ENCODE data around the gene SH3GLB2. TPM values are rescaled to one million over a fixed set of nuclear protein-coding genes. Genes with fewer than 3 reads are reported as not detected.

Gene SH3GLB2
- total and polyA plus RNA-seq, 10 of the 15 experiments (the other 5 are each of a cell fraction or from before 2014, with no cell fraction given), result 0.21 to 61.3 (median 30.8) TPM

- H3K4me1 ChIP-seq (ENCODE audit: control insufficient read depth, insufficient read depth, low read length), result peaks cover 8% of the 10 kb centered on the region
- H3K79me2 ChIP-seq (ENCODE audit: control insufficient read depth, insufficient read depth, low read length), result peaks cover 13% of the 10 kb centered on the region
- ChIA-PET CTCF (interaction anchor here (1.0 to 1.6 kb wide), 5 partner anchors 8 to 102 kb away, joined by 3 to 5 read pairs (median 4); no protein-coding TSS in a partner anchor), RAD21 (ENCODE audit: unreplicated experiment) (no interaction called here), SMC1A (ENCODE audit: uncharacterized antibody, unreplicated experiment) (interaction anchor here (1.5 kb wide), 1 partner anchor 9 kb away, joined by 4 read pairs; no protein-coding TSS in a partner anchor), POLR2A (interaction anchor here (0.6 to 0.7 kb wide), 2 partner anchors 94 to 224 kb away, joined by 3 to 10 read pairs; no protein-coding TSS in a partner anchor)
- in situ Hi-C loops (cut with MboI) (no loop called here), intact Hi-C loops (cut with micrococcal nuclease; ENCODE audit: unreplicated experiment) (no loop called here)
- TF ChIP-seq EZH2 (IDR thresholded peaks at IDR 0.05; ENCODE audit: borderline replicate concordance, control insufficient read depth, low read depth, low read length), result no peak
- no peak for TF ChIP-seq CBX3 (IDR thresholded peaks at IDR 0.05; ENCODE audit: borderline replicate concordance, low read depth)
- no peak for TF ChIP-seq E2F8 (IDR thresholded peaks at IDR 0.05; ENCODE audit: low read depth, partially characterized antibody)
- TF ChIP-seq SREBF1 (IDR thresholded peaks at IDR 0.05; ENCODE audit: low read length), result no peak
- TF ChIP-seq FOXK2 (IDR thresholded peaks at IDR 0.05), result no peak
- no peak for TF ChIP-seq ZNF207 (IDR thresholded peaks at IDR 0.05; ENCODE audit: borderline replicate concordance)
- TF ChIP-seq BMI1 (IDR thresholded peaks at IDR 0.05; ENCODE audit: borderline replicate concordance), result no peak
- no peaks in the 10 kb centered on the region for H3K27me3 ChIP-seq (replicated peaks in 1 of 2; ENCODE audit: control insufficient read depth in 2 of 2, insufficient read depth in 2 of 2, low read length in 1 of 2)
- H3K9me3 ChIP-seq (replicated peaks; ENCODE audit: control insufficient read depth, insufficient read depth, low read length), result no peaks in the 10 kb centered on the region
- no peak overlapping the region for H3K27ac ChIP-seq (ENCODE audit: control insufficient read depth, insufficient read depth)
- FAIRE-seq, result no peak
- no peak overlapping the region for H2AFZ ChIP-seq (ENCODE audit: control insufficient read depth, low read depth, low read length)
- BruUV-seq (replicated peaks), result no TSS peak
- no peaks in the 10 kb centered on the region for H3K36me3 ChIP-seq (ENCODE audit: control insufficient read depth in 2 of 2, insufficient read depth in 2 of 2, low read length in 1 of 2)
- no peak overlapping the region for H3K4me2 ChIP-seq (ENCODE audit: control insufficient read depth, insufficient read depth)
- DNase-seq (ENCODE audit: low read depth, low spot score), result no peak
- no peaks in the 10 kb centered on the region for H4K20me1 ChIP-seq (ENCODE audit: control insufficient read depth, insufficient read depth)
- no peak overlapping the region for H3K4me3 ChIP-seq
- no peak for ATAC-seq
- H3K9ac ChIP-seq (ENCODE audit: control insufficient read depth, insufficient read depth, low read length), result no peak overlapping the region
These were observed 2.1 kb upstream of the SH3GLB2 start for GRCh38 chr9:129030191-129030590.
